Kidney (tissue), 14 donors: ENCODE measurements around the gene FLAD1. TPM values are rescaled to one million over a fixed set of nuclear protein-coding genes. Genes with fewer than 3 reads are reported as not detected.

ENCODE experiments used
- DNase-seq, 5 donors: peaks; one replicate each; pipeline ENCODE4 v3.0.0-alpha.2; 2013 to 2020
- FAIRE-seq: peaks from 2 replicates; lab custom pipeline; 2012; peaks lifted over from hg19 to GRCh38; lab: Jason Lieb, UNC
- H3K27ac ChIP-seq, 2 donors: one replicate each; pipeline ENCODE4 v1.7.0; 2013; ENCODE audit warnings: low read depth in 2 of 2, low read length in 2 of 2, inconsistent platforms in 1 of 2
- H3K27me3 ChIP-seq: one replicate; pipeline ENCODE4 v1.7.1; 2013; ENCODE audit warnings: low read length, inconsistent platforms; ENCODE audit not compliant: control insufficient read depth, insufficient read depth
- H3K36me3 ChIP-seq, 3 donors: one replicate each; pipeline versions ENCODE4 v1.7.0 to v1.7.1; 2013; ENCODE audit warnings: low read length in 3 of 3, control low read depth in 1 of 3, inconsistent platforms in 1 of 3; ENCODE audit not compliant: insufficient read depth in 3 of 3, control insufficient read depth in 2 of 3
- H3K4me1 ChIP-seq, 3 donors: one replicate each; pipeline versions ENCODE4 v1.7.0 to v1.7.1; 2013; ENCODE audit warnings: low read length in 3 of 3, inconsistent platforms in 1 of 3, low read depth in 1 of 3; ENCODE audit not compliant: control insufficient read depth in 2 of 3, insufficient read depth in 2 of 3
- H3K4me3 ChIP-seq, 3 donors: one replicate each; pipeline versions ENCODE4 v1.7.0 to v1.8.1; 2013; ENCODE audit warnings: low read length in 3 of 3, control low read depth in 1 of 3, inconsistent platforms in 1 of 3
- H3K9ac ChIP-seq, 3 donors: one replicate each; pipeline versions ENCODE4 v1.7.0 to v1.7.1; 2013; ENCODE audit warnings: low read length in 3 of 3, control low read depth in 1 of 3, inconsistent platforms in 1 of 3
- H3K9me3 ChIP-seq, 3 donors: one replicate each; pipeline versions ENCODE4 v1.7.0 to v1.7.1; 2013; ENCODE audit warnings: low read length in 3 of 3, control low read depth in 1 of 3, inconsistent platforms in 1 of 3; ENCODE audit not compliant: control insufficient read depth in 2 of 3, insufficient read depth in 1 of 3
- intact Hi-C: fragments of 100-400 bp; cut with DNase I; formaldehyde crosslinking; loops from one replicate; pipeline ENCODE4 v1.11.1; 2022
- polyA plus RNA-seq: library from polyadenylated mRNA; stranded (reverse); fragments of 350-450 nt; fragmentation: Illumina TruSeq; extraction: RNeasy Lipid Tissue Mini Kit (QIAGEN cat#74804); gene quantifications from one replicate; pipeline ENCODE4 v1.2.3, GENCODE V29; 2014; ENCODE audit warnings: low read depth, low replicate concordance; ENCODE audit not compliant: insufficient read depth
- total RNA-seq: library from RNA; stranded (reverse); fragmentation: NEBNext Ultra II Directional; extraction: Animal tissue kit (Norgen Biotek cat#: 25700); gene quantifications from one replicate; pipeline ENCODE4 v1.2.1, GENCODE V29; 2021
- TF ChIP-seq, protein P1 (sequence below): IDR thresholded peaks from 3 replicates; pipeline ENCODE4 v1.5.1; 2012; ENCODE audit warnings: mild to moderate bottlenecking, moderate library complexity, borderline replicate concordance; ENCODE audit not compliant: insufficient read depth; ENCODE audit errors: extremely low read depth
- donor health status: control.
- donor health status: control.
- donor health status: control.
- donor health status: control.
- donor health status: control.
- donor health status: DM: yes; HTN: yes; CAD: no.
- donor health status: Normal renal cell carcinoma (clear cell type).

FLAD1 gene
- total and polyA plus RNA-seq, 2 donors from 2014 or later = 34.1 to 37.9 TPM

DNA sequence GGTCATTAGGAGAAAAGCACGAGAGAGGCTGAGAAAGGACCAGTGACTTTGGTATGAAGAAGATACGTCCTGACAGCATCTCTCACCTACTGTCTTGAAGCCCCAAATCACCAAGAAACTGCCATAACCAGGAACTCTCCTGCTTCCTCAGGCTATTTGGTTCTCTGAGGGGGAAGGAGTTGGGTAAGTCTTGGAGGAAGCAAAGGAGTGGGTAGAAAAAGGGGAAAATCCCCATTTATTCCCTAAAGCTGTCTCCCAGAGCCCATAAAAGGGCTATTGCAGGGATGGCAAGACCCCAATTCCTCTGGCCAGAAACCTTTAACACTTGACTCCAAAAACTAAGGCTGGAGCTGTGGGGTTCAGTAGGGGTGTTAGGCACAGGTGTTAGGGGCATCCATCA is 25.1 kb upstream of the FLAD1 start:
- no peak overlapping the region for H3K9ac ChIP-seq
- intact Hi-C loops = no loop called here

DNA sequence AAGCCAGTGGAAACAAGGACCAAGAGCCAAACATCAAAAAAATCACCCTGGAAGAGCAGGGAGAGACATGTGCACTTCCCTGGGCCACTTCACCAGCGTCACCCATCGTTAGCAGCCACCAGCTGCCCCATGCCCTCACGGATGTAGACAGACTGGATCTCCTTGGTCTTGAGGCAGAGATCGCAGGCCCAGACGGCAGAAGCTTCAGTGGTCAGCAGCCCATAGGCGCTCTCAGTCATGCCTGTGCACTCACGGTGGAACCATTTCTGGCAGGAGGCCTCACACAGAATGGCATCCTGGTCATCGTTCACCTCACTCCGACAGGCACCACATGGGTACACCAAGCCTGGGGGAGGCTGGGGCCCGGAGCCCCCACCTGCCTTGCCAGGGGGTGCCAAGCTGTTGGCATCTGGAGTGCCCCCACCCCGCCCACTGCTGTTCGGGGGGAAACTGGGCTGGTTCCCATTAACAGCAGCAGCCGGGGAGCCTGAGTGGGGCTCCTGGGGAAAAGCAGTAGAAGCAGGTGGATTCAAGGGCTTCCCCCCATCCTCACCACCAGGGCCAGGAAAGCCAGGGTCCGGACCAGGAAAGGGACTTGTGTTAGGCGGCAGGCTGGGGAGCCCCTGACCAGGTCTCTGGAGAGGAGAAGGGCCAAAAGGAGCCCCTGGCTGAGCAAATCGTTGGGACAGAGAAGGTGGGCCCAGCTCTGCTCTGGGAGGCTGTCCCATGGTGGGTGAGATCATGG is 24.3 kb upstream of the FLAD1 start:
- Histone ChIP-seq H3K27ac (no peak overlapping the region), H3K9ac (no peak overlapping the region), H3K4me1 (peaks cover 4 to 28% (median 18%) of the 10 kb centered on the region in 3 donors), H3K27me3 (no peaks in the 10 kb centered on the region), H3K4me3 (no peak overlapping the region), H3K36me3 (peaks cover 0 to 7% (median 5%) of the 10 kb centered on the region in 3 donors), H3K9me3 (no peaks in the 10 kb centered on the region)
- TF ChIP-seq, protein P1, sequence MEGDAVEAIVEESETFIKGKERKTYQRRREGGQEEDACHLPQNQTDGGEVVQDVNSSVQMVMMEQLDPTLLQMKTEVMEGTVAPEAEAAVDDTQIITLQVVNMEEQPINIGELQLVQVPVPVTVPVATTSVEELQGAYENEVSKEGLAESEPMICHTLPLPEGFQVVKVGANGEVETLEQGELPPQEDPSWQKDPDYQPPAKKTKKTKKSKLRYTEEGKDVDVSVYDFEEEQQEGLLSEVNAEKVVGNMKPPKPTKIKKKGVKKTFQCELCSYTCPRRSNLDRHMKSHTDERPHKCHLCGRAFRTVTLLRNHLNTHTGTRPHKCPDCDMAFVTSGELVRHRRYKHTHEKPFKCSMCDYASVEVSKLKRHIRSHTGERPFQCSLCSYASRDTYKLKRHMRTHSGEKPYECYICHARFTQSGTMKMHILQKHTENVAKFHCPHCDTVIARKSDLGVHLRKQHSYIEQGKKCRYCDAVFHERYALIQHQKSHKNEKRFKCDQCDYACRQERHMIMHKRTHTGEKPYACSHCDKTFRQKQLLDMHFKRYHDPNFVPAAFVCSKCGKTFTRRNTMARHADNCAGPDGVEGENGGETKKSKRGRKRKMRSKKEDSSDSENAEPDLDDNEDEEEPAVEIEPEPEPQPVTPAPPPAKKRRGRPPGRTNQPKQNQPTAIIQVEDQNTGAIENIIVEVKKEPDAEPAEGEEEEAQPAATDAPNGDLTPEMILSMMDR = no peak
- FAIRE-seq = no peak
- peak in 2 of 5 donors; percentile 50 to 71 for DNase-seq
- intact Hi-C loops = no loop called here

More for the DNA sequence above, 25.1 kb upstream of the FLAD1 start:
- Histone ChIP-seq H3K27me3 (no peaks in the 10 kb centered on the region), H3K4me1 (peaks cover 4 to 36% (median 26%) of the 10 kb centered on the region in 3 donors), H3K36me3 (no peaks in the 10 kb centered on the region), H3K9me3 (no peaks in the 10 kb centered on the region), H3K4me3 (no peak overlapping the region), H3K27ac (no peak overlapping the region)
- DNase-seq = no peak
- TF ChIP-seq, protein P1 = no peak
- no peak for FAIRE-seq

DNA sequence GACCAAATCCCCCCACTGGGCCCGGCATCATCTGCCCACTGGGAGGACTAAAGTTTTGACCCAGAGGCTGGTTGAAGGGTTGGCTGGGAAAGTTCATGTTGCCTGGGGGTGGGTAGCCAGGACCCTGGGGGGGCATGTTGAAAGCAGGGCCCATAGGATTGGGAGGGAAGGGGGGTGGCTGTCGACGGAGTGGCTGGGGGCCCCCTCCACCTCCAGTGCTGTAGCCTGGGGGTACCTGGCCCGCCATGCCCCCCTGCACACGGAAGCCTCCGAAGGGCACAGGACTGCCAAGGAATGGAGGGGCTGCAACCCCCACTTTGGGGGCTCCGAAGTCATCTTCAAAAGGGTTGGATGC is 23.7 kb upstream of the FLAD1 start:
- H3K4me1 ChIP-seq = peaks cover 4 to 25% (median 14%) of the 10 kb centered on the region in 3 donors
- H3K27me3 ChIP-seq = no peaks in the 10 kb centered on the region
- H3K36me3 ChIP-seq = peaks cover 0 to 8% (median 6%) of the 10 kb centered on the region in 3 donors
- FAIRE-seq (no peak), DNase-seq (peak in 2 of 5 donors; percentile 51 to 64)
- H3K9me3 ChIP-seq = no peaks in the 10 kb centered on the region
- no peak overlapping the region for H3K4me3 ChIP-seq
- intact Hi-C loops = no loop called here
- TF ChIP-seq, protein P1 = no peak
- H3K27ac ChIP-seq = no peak overlapping the region
- H3K9ac ChIP-seq = no peak overlapping the region
